Heart right ventricle (tissue), 16 donors: Measurements from ENCODE around the gene GRM7. TPM values are rescaled to one million over a fixed set of nuclear protein-coding genes. Genes with fewer than 3 reads are reported as not detected.
A peak's percentile ranks its signal among the peaks of the same experiment; 100 is the strongest.

Experiments
- ATAC-seq, 8 donors: fragments of 200-7000 bp; cut with Tn5 transposase; one replicate each; pipeline ENCODE4 v1.9.1; 2020; ENCODE audit warnings: mild to moderate bottlenecking in 8 of 8, moderate library complexity in 8 of 8, moderate number of reproducible peaks in 1 of 8
- DNase-seq, 2 donors: peaks; one replicate each; pipeline ENCODE4 v3.0.0-alpha.2; 2020
- H3K27ac ChIP-seq, 10 donors: fragments of 200-600 bp; sonication (generic) in 2 of 10; one replicate each; pipeline versions ENCODE4 v1.5.0 to v1.8.0; 2020 to 2022; ENCODE audit warnings: mild to moderate bottlenecking in 3 of 10
- H3K27me3 ChIP-seq, 7 donors: fragments of 200-600 bp; one replicate each; pipeline ENCODE4 v1.8.0; 2021 to 2022; ENCODE audit warnings: mild to moderate bottlenecking in 2 of 7
- H3K36me3 ChIP-seq, 9 donors: fragments of 200-600 bp; sonication (generic) in 1 of 9; one replicate each; pipeline versions ENCODE4 v1.5.0 to v1.8.0; 2020 to 2022; ENCODE audit warnings: mild to moderate bottlenecking in 2 of 9
- H3K4me1 ChIP-seq, 9 donors: fragments of 200-600 bp; sonication (generic) in 1 of 9; one replicate each; pipeline versions ENCODE4 v1.5.0 to v1.8.0; 2020 to 2022; ENCODE audit warnings: mild to moderate bottlenecking in 4 of 9
- H3K4me3 ChIP-seq, 10 donors: fragments of 200-600 bp; sonication (generic) in 2 of 10; one replicate each; pipeline versions ENCODE4 v1.5.0 to v1.8.0; 2020 to 2022; ENCODE audit warnings: mild to moderate bottlenecking in 7 of 10, moderate library complexity in 2 of 10
- H3K9me3 ChIP-seq, 11 donors: fragments of 200-600 bp in 10 of 11; sonication (generic) in 2 of 11; one replicate each; pipeline versions ENCODE4 v1.5.0 to v1.8.0; 2013 to 2022; ENCODE audit warnings: mild to moderate bottlenecking in 2 of 11, control low read depth in 1 of 11, moderate library complexity in 1 of 11
- CTCF ChIP-seq, 9 donors: fragments of 200-600 bp; sonication (generic) in 2 of 9; IDR thresholded peaks; one replicate each; pipeline versions ENCODE4 v1.5.0 to v1.8.0; 2021 to 2022; ENCODE audit warnings: antibody characterized with exemption in 9 of 9, mild to moderate bottlenecking in 5 of 9, moderate library complexity in 1 of 9
- WGBS, 2 donors: extraction: QIAGEN DNeasy Blood & Tissue Kit; methylation state at CpG; one replicate each; pipeline ENCODE4 v1.1.7; 2013; ENCODE audit warnings: inconsistent platforms in 1 of 2; 5-methylcytosine and 5-hydroxymethylcytosine counted together
- intact Hi-C, 10 donors: fragments of 100-400 bp; cut with DNase I; formaldehyde crosslinking; loops; one replicate each; pipeline versions ENCODE4 v1.11.1 to v1.14.2; 2022
- polyA plus RNA-seq, 2 donors: library from polyadenylated mRNA; stranded (reverse); fragments of 200-250 nt; gene quantifications; one replicate each; pipeline ENCODE4 v1.2.3, GENCODE V29; 2013
- total RNA-seq, 10 donors: library from RNA; stranded (reverse); fragmentation: NEBNext Ultra II Directional in 3 of 10; extraction: Animal tissue kit (Norgen Biotek cat#: 25700) in 3 of 10; gene quantifications; one replicate each; pipeline versions ENCODE4 v1.2.1 to v1.2.4, GENCODE V29; 2021 to 2023
- donor health status: Arrhythmogenic right ventricular cardiomyopathy.
- donor health status: ischemic (EF 13 %, LVEDD 7.1; RV severe dilation, severe dysfunction).
- donor health status: healthy with polysubstance abuse.
- donor health status: DM: no; HTN: yes; CAD: no.
- donor health status: DM: no; HTN: no; CAD: no.
- donor health status: ischemic (EF 25% LVEDD 6.9; RV normal size, moderate dysfunction).
- donor health status: ischemic (EF 25% LVEDD 5.7; RV mildly dilated, moderate dysfunction).
- donor health status: healthy.
- donor health status: DM: yes; HTN: yes; CAD: no.
- donor health status: Ischemic cardiomyopathy.
- donor health status: ischemic (EF 35%, LVEDD 5.7; RV mildly dilated, moderate dysfunction).
- donor health status: nonischemic (EF 11% LVEDD 7.7; RV severe dilation, severe dysfunction).
- donor health status: DM: yes; HTN: yes; CAD: no.
- donor health status: PGD.
- donor health status: ischemic (EF 29% LVEDD 5.4; RV normal size, mild dysfunction).
- donor health status: nonischemic (EF 23%, LVEDD 6.1; RV moderate dilation, normal function).

The GRM7 gene
- total and polyA plus RNA-seq, 12 donors = not detected

- H3K27ac ChIP-seq = no peak overlapping the region
- no peak overlapping the region for H3K4me3 ChIP-seq
- no peak for ATAC-seq
- 81 to 84% methylated on average over 4 of the region's 4 CpGs for WGBS, 2 donors
- H3K36me3 ChIP-seq = no peaks in the 10 kb centered on the region
- peaks cover 0 to 6% (median 0%) of the 10 kb centered on the region in 11 donors for H3K9me3 ChIP-seq
- no peak for DNase-seq
- TF ChIP-seq CTCF (IDR thresholded peaks at IDR 0.05) = no peak
- intact Hi-C loops = no loop called here
- no peaks in the 10 kb centered on the region for H3K4me1 ChIP-seq
- no peaks in the 10 kb centered on the region for H3K27me3 ChIP-seq
These were observed 905.6 kb downstream of the GRM7 start for GRCh38 chr3:7766530-7766929.

- intact Hi-C loops = no loop called here
- TF ChIP-seq CTCF (IDR thresholded peaks at IDR 0.05) = no peak
- peaks cover 0 to 6% (median 0%) of the 10 kb centered on the region in 11 donors for H3K9me3 ChIP-seq
- DNase-seq (no peak), ATAC-seq (peak in 1 of 8 donors; percentile 40)
- H3K36me3 ChIP-seq = no peaks in the 10 kb centered on the region
- no peaks in the 10 kb centered on the region for H3K27me3 ChIP-seq
- WGBS, 2 donors = 77% methylated on average over 4 of the region's 4 CpGs
- no peak overlapping the region for H3K4me3 ChIP-seq
- H3K4me1 ChIP-seq = no peaks in the 10 kb centered on the region
- H3K27ac ChIP-seq = no peak overlapping the region
These were observed 918.4 kb downstream of the GRM7 start for GRCh38 chr3:7779331-7779730.

- no peak overlapping the region for H3K4me3 ChIP-seq
- H3K27me3 ChIP-seq = no peaks in the 10 kb centered on the region
- no peaks in the 10 kb centered on the region for H3K36me3 ChIP-seq
- H3K27ac ChIP-seq = no peak overlapping the region
- intact Hi-C loops = no loop called here
- TF ChIP-seq CTCF (IDR thresholded peaks at IDR 0.05) = no peak
- ATAC-seq (no peak), DNase-seq (no peak)
- H3K4me1 ChIP-seq = no peaks in the 10 kb centered on the region
- WGBS, 2 donors = 83 to 93% methylated on average over 4 of the region's 4 CpGs
- peaks cover 0 to 7% (median 0%) of the 10 kb centered on the region in 11 donors for H3K9me3 ChIP-seq
These were observed 920.5 kb downstream of the GRM7 start for GRCh38 chr3:7781395-7781794.

- no peaks in the 10 kb centered on the region for H3K36me3 ChIP-seq
- no peaks in the 10 kb centered on the region for H3K27me3 ChIP-seq
- WGBS, 2 donors = 56 to 58% methylated on average over 5 of the region's 5 CpGs
- ATAC-seq (no peak), DNase-seq (no peak)
- H3K4me3 ChIP-seq = no peak overlapping the region
- H3K27ac ChIP-seq = no peak overlapping the region
- intact Hi-C loops = loop anchor here in 1 of 10 donors (5.0 kb wide), 1 partner anchor 206 kb away; no protein-coding TSS in a partner anchor
- TF ChIP-seq CTCF (IDR thresholded peaks at IDR 0.05) = peak in 2 of 9 donors; percentile 9 to 20
- no peaks in the 10 kb centered on the region for H3K4me1 ChIP-seq
- peaks cover 0 to 7% (median 0%) of the 10 kb centered on the region in 11 donors for H3K9me3 ChIP-seq
These were observed 927.2 kb downstream of the GRM7 start for GRCh38 chr3:7787871-7788828.
